Measurements from ENCODE around the gene CLDN9.

Gene CLDN9

DNA sequence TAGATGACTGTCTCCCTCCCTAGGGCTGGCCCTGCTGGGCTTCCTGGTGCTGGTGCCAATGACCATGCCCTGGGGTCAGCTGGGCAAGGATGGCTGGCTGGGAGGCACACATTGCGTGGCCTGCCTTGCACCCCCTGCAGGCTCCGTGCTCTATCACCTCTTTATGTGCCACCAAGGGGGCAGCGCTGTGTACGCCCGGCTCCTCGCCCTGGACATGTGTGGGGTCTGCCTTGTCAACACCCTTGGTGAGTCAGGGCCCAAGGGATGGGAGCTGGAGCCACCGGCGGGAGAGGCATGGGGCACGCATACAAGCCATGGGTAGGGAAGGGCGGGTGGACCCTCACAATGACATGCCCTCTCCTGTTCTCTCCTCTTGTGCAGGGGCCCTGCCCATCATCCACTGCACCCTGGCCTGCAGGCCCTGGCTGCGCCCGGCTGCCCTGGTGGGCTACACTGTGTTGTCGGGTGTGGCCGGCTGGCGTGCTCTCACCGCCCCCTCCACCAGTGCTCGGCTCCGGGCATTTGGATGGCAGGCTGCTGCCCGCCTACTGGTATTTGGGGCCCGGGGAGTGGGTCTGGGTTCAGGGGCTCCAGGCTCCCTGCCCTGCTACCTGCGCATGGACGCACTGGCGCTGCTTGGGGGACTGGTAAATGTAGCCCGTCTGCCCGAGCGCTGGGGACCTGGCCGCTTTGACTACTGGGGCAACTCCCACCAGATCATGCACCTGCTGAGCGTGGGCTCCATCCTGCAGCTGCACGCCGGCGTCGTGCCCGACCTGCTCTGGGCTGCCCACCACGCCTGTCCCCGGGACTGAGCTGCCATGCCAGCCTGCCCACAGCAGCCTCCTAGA is 41.4 kb upstream of the CLDN9 start:
- Histone ChIP-seq H3K9me3 (replicated peaks; ENCODE audit: insufficient read depth, low read length) (no peaks in the 10 kb centered on the region), H3K36me3 (replicated peaks; ENCODE audit: insufficient read depth, low read length) (no peaks in the 10 kb centered on the region; the same call in 1 of the 2 replicates), H3K27me3 (replicated peaks; ENCODE audit: insufficient read depth, low read length) (no peaks in the 10 kb centered on the region), H3K79me2 (ENCODE audit: low read length) (peaks cover 33% of the 10 kb centered on the region), H3K4me1 (ENCODE audit: low read length) (peaks cover 6% of the 10 kb centered on the region), H2AFZ (ENCODE audit: low read length) (no peak overlapping the region), H3F3A (ENCODE audit: insufficient read depth, low read length) (peaks cover 19% of the 10 kb centered on the region), H3K4me3 (ENCODE audit: low read length) (no peak overlapping the region), H3K9ac (ENCODE audit: low read length) (peak overlapping the region; percentile 94; the same call in 1 of the 2 replicates), H4K20me1 (ENCODE audit: insufficient read depth, low read length) (no peaks in the 10 kb centered on the region), H3K4me2 (ENCODE audit: low read depth, low read length) (peak overlapping the region; percentile 86), H3K27ac (ENCODE audit: low read length) (no peak overlapping the region), H3K9me2 (replicated peaks; ENCODE audit: insufficient read depth, low read length) (no peaks in the 10 kb centered on the region)
- no peak for TF ChIP-seq EZH2 (optimal IDR thresholded peaks at IDR 0.05; ENCODE audit: low read depth, low read length)
- no peak for DNase-seq

DNA sequence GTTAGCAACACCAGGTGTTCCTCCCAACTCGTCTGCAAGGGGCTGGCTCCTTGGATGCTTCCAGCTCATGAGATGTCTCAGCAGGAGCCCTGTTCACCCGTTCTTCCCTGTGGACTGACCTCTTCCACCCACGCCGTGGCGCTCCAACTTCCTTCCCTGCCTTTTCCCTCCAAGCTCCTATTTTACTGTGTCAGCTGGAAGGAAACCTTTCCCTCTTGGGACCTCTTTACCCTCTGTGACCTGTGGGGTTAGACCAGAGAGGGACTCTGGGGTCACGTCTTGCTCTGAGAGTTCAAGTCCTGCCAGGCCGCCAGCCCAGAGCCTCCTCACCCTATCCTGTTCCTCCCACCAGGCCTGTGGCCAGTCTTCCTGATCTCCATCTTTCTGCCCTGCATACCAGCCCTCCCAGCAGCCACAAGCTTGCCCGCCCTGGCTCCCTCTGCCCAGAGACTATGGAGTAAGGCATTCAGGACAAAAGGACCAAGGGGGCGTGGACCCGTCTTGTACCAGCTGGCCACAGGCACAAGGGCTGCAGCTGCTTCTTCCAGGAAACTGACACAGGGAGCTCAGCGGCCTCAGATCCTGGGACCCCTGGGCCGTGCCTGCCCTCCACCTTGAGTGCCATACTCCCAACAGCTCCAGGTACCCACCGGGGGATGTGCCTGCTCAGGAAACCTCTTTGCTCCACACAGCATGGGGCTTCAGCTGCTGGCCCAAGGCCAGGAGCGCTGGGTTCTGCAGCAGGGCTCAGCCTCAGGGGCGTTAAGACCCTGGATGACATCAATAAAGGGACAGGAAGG is 40.5 kb upstream of the CLDN9 start:
- Histone ChIP-seq H3K27me3 (replicated peaks; ENCODE audit: insufficient read depth, low read length) (no peaks in the 10 kb centered on the region), H3K9me2 (replicated peaks; ENCODE audit: insufficient read depth, low read length) (no peaks in the 10 kb centered on the region), H2AFZ (ENCODE audit: low read length) (no peak overlapping the region), H3K9me3 (replicated peaks; ENCODE audit: insufficient read depth, low read length) (no peaks in the 10 kb centered on the region), H3K36me3 (replicated peaks; ENCODE audit: insufficient read depth, low read length) (no peaks in the 10 kb centered on the region; the same call in 1 of the 2 replicates), H3K9ac (ENCODE audit: low read length) (no peak overlapping the region), H4K20me1 (ENCODE audit: insufficient read depth, low read length) (no peaks in the 10 kb centered on the region), H3K4me2 (ENCODE audit: low read depth, low read length) (no peak overlapping the region), H3K4me1 (ENCODE audit: low read length) (peaks cover 6% of the 10 kb centered on the region), H3F3A (ENCODE audit: insufficient read depth, low read length) (peaks cover 19% of the 10 kb centered on the region), H3K4me3 (ENCODE audit: low read length) (no peak overlapping the region), H3K79me2 (ENCODE audit: low read length) (peaks cover 33% of the 10 kb centered on the region), H3K27ac (ENCODE audit: low read length) (no peak overlapping the region)
- no peak for DNase-seq
- TF ChIP-seq, protein P1, sequence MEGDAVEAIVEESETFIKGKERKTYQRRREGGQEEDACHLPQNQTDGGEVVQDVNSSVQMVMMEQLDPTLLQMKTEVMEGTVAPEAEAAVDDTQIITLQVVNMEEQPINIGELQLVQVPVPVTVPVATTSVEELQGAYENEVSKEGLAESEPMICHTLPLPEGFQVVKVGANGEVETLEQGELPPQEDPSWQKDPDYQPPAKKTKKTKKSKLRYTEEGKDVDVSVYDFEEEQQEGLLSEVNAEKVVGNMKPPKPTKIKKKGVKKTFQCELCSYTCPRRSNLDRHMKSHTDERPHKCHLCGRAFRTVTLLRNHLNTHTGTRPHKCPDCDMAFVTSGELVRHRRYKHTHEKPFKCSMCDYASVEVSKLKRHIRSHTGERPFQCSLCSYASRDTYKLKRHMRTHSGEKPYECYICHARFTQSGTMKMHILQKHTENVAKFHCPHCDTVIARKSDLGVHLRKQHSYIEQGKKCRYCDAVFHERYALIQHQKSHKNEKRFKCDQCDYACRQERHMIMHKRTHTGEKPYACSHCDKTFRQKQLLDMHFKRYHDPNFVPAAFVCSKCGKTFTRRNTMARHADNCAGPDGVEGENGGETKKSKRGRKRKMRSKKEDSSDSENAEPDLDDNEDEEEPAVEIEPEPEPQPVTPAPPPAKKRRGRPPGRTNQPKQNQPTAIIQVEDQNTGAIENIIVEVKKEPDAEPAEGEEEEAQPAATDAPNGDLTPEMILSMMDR (IDR thresholded peaks at IDR 0.05; ENCODE audit: low read length): no peak
- TF ChIP-seq EZH2 (optimal IDR thresholded peaks at IDR 0.05; ENCODE audit: low read depth, low read length): no peak
- TF ChIP-seq EZH2phosphoT487 (IDR thresholded peaks at IDR 0.05; ENCODE audit: low read length): no peak

DNA sequence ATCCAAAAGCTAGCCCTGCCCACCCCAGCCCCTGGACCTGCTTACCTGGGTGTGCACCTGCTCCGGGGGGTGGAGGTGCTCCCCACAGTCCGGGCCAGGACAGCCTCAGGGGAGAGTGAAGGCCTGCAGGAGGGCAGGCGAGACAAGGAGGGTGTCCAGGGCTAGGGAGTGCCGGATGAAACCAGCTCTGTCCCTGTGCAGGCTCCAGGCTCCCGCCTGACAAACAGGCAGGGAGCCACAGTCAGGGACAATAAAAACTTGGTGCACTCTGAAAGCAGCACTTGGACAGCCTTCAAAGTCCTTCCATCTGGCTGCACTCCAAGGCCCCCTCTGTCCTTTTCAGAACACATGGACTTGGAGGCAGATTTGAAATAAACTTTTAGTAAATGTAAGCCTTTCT is 39.6 kb upstream of the CLDN9 start:
- Histone ChIP-seq H3K36me3 (replicated peaks; ENCODE audit: insufficient read depth, low read length) (no peaks in the 10 kb centered on the region; the same call in 1 of the 2 replicates), H3K27ac (ENCODE audit: low read length) (no peak overlapping the region)

More for the DNA sequence above, 39.6 kb upstream of the CLDN9 start:
- H3K4me2 ChIP-seq (ENCODE audit: low read depth, low read length): no peak overlapping the region
- H2AFZ ChIP-seq (ENCODE audit: low read length): no peak overlapping the region
- peaks cover 41% of the 10 kb centered on the region for H3K79me2 ChIP-seq (ENCODE audit: low read length)
- no peak overlapping the region for H3K9ac ChIP-seq (ENCODE audit: low read length)
- no peaks in the 10 kb centered on the region for H3K9me3 ChIP-seq (replicated peaks; ENCODE audit: insufficient read depth, low read length)
- no peak overlapping the region for H3K4me3 ChIP-seq (ENCODE audit: low read length)
- no peak for DNase-seq
- H3K27me3 ChIP-seq (replicated peaks; ENCODE audit: insufficient read depth, low read length): no peaks in the 10 kb centered on the region
- no peaks in the 10 kb centered on the region for H4K20me1 ChIP-seq (ENCODE audit: insufficient read depth, low read length)
- H3F3A ChIP-seq (ENCODE audit: insufficient read depth, low read length): peaks cover 19% of the 10 kb centered on the region
- TF ChIP-seq EZH2phosphoT487 (IDR thresholded peaks at IDR 0.05; ENCODE audit: low read length): no peak
- TF ChIP-seq EZH2 (optimal IDR thresholded peaks at IDR 0.05; ENCODE audit: low read depth, low read length): no peak
- TF ChIP-seq, protein P1 (IDR thresholded peaks at IDR 0.05; ENCODE audit: low read length): no peak
- H3K9me2 ChIP-seq (replicated peaks; ENCODE audit: insufficient read depth, low read length): no peaks in the 10 kb centered on the region
- H3K4me1 ChIP-seq (ENCODE audit: low read length): peaks cover 6% of the 10 kb centered on the region

Measured in MM.1S (cell line).